Measurements from ENCODE around the gene DYNC1I1.

The DYNC1I1 gene

DNA sequence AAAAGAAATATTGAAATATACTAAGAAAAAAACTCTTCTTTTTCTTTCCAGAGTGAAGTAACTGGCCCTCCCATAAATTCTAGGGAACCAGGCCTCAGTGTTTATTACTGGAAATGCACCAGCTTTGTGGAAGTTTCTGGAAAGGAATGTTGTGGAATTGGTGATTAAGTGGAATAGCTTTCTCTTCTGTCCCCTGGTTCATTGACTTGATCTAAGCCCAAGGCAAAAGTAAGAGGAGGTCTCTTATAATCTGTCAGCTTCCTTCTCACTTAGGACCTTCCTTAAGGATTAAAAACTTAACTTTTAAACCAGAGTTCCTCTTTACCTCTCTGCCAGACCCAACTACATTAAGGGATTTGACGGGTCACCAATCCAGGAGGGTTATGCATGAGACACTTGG is 283.4 kb downstream of the DYNC1I1 start:
- CTCF ChIA-PET = no interaction called here
- POLR2A ChIA-PET = no interaction called here
- TF ChIP-seq, protein P1, sequence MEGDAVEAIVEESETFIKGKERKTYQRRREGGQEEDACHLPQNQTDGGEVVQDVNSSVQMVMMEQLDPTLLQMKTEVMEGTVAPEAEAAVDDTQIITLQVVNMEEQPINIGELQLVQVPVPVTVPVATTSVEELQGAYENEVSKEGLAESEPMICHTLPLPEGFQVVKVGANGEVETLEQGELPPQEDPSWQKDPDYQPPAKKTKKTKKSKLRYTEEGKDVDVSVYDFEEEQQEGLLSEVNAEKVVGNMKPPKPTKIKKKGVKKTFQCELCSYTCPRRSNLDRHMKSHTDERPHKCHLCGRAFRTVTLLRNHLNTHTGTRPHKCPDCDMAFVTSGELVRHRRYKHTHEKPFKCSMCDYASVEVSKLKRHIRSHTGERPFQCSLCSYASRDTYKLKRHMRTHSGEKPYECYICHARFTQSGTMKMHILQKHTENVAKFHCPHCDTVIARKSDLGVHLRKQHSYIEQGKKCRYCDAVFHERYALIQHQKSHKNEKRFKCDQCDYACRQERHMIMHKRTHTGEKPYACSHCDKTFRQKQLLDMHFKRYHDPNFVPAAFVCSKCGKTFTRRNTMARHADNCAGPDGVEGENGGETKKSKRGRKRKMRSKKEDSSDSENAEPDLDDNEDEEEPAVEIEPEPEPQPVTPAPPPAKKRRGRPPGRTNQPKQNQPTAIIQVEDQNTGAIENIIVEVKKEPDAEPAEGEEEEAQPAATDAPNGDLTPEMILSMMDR (IDR thresholded peaks at IDR 0.05; ENCODE audit: control extremely low read depth, extremely low read depth, low read depth, missing control alignments) = no peak
- DNase-seq (ENCODE audit: extremely low spot score) = no peak

- DNase-seq (ENCODE audit: extremely low spot score) = no peak
- ChIA-PET POLR2A (no interaction called here), CTCF (interaction anchor here (1.1 kb wide), 1 partner anchor 12 kb away, joined by 5 read pairs; no protein-coding TSS in a partner anchor)
- TF ChIP-seq, protein P1 (IDR thresholded peaks at IDR 0.05; ENCODE audit: control extremely low read depth, extremely low read depth, low read depth, missing control alignments) = no peak
Observed at GRCh38 chr7:96059075-96059474, 286.7 kb downstream of the DYNC1I1 start.

DNA sequence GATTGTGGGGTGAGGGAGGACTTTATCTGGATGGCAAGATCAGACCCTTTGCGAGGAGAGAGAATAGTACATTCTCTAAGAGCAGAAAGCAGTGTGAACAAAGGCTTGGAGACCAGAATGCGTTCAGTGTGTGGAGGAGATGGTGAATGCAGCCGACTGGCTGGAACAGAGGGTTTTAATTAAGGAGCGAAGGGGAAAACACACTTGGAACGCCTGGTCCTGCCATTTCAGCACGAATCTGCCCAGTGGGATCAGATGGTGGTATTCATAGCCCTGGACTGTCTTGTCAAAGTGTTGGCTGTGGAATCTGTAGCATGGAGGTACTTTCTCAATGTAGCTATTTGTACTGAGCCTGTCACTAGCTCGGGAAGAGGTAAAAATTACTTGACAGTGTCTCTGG is 288.7 kb downstream of the DYNC1I1 start:
- CTCF ChIA-PET = no interaction called here
- POLR2A ChIA-PET = no interaction called here

GRCh38 chr7:96061844-96062243 is 289.5 kb downstream of the DYNC1I1 start:
- TF ChIP-seq, protein P1 (IDR thresholded peaks at IDR 0.05; ENCODE audit: control extremely low read depth, extremely low read depth, low read depth, missing control alignments) = no peak
- DNase-seq (ENCODE audit: extremely low spot score) = no peak
- ChIA-PET CTCF (interaction anchor here (1.2 kb wide), 1 partner anchor 966 kb away, joined by 4 read pairs; no protein-coding TSS in a partner anchor), POLR2A (no interaction called here)

More for the DNA sequence above, 288.7 kb downstream of the DYNC1I1 start:
- TF ChIP-seq, protein P1 (IDR thresholded peaks at IDR 0.05; ENCODE audit: control extremely low read depth, extremely low read depth, low read depth, missing control alignments) = no peak
- no peak for DNase-seq (ENCODE audit: extremely low spot score)

- TF ChIP-seq, protein P1 (IDR thresholded peaks at IDR 0.05; ENCODE audit: control extremely low read depth, extremely low read depth, low read depth, missing control alignments) = no peak
- CTCF ChIA-PET = no interaction called here
- POLR2A ChIA-PET = no interaction called here
- no peak for DNase-seq (ENCODE audit: extremely low spot score)
Observed at GRCh38 chr7:96067321-96067720, 295.0 kb downstream of the DYNC1I1 start.

- TF ChIP-seq, protein P1 (IDR thresholded peaks at IDR 0.05; ENCODE audit: control extremely low read depth, extremely low read depth, low read depth, missing control alignments) = no peak
- no peak for DNase-seq (ENCODE audit: extremely low spot score)
- CTCF ChIA-PET = interaction anchor here (1.2 kb wide), 1 partner anchor 958 kb away, joined by 5 read pairs; no protein-coding TSS in a partner anchor
- POLR2A ChIA-PET = no interaction called here
Observed at GRCh38 chr7:96069401-96069800, 297.0 kb downstream of the DYNC1I1 start.

DNA sequence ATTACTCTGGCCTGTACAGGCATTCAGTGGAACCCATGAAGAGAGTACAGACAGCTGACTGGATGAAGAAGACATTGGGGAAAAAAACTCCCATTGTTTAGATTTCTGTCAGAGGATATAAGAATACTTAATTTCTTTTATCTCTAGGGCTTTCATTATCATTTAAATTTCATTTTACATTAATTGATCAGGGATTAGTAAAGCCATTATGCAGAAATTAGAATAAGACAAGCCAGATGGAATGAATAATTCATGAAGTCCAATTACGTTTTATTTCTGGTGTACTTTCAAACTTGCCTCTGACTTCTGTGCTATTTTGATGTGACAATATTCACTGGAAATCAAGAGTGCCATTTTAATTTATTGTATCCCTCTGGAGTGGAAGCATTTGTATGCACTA is 302.5 kb downstream of the DYNC1I1 start:
- POLR2A ChIA-PET = no interaction called here
- TF ChIP-seq, protein P1 (IDR thresholded peaks at IDR 0.05; ENCODE audit: control extremely low read depth, extremely low read depth, low read depth, missing control alignments) = no peak
- CTCF ChIA-PET = interaction anchor here (0.7 to 3.8 kb wide), 8 partner anchors 8 to 952 kb away, joined by 3 to 44 read pairs (median 4); no protein-coding TSS in a partner anchor
- DNase-seq (ENCODE audit: extremely low spot score) = no peak

Measured in GM10248 (cell line).